Trophoblast cell (in vitro differentiated cells and primary cell): ENCODE results near the gene SMDT1.

ENCODE experiments used
- DNase-seq, 2 donors: peaks; one replicate each; pipeline ENCODE4 v3.0.0-alpha.2; 2016
- H2AFZ ChIP-seq: 2 replicates; pipeline ENCODE4 v1.6.1; 2013; ENCODE audit warnings: low read length, moderate library complexity, mild to moderate bottlenecking; ENCODE audit not compliant: insufficient read depth, poor library complexity
- H2AK5ac ChIP-seq: 2 replicates; pipeline ENCODE4 v1.6.1; 2013; ENCODE audit warnings: mild to moderate bottlenecking, low read length
- H2BK120ac ChIP-seq: 2 replicates; pipeline ENCODE4 v1.6.1; 2013; ENCODE audit warnings: low read length, mild to moderate bottlenecking, moderate library complexity; ENCODE audit not compliant: insufficient read depth, poor library complexity
- H2BK12ac ChIP-seq: 2 replicates; pipeline ENCODE4 v1.6.1; 2013; ENCODE audit warnings: mild to moderate bottlenecking, low read length, moderate library complexity
- H2BK5ac ChIP-seq: 2 replicates; pipeline ENCODE4 v1.6.1; 2013; ENCODE audit warnings: low read length, low read depth, moderate library complexity, mild to moderate bottlenecking; ENCODE audit not compliant: poor library complexity
- H3K14ac ChIP-seq: 2 replicates; pipeline ENCODE4 v1.6.1; 2013; ENCODE audit warnings: mild to moderate bottlenecking, low read length
- H3K18ac ChIP-seq: 2 replicates; pipeline ENCODE4 v1.6.1; 2013; ENCODE audit warnings: mild to moderate bottlenecking, low read length
- H3K23ac ChIP-seq: 2 replicates; pipeline ENCODE4 v1.6.1; 2013; ENCODE audit warnings: low read length
- H3K27ac ChIP-seq: 2 replicates; pipeline ENCODE4 v1.5.1; 2013; ENCODE audit warnings: low read depth, mild to moderate bottlenecking, inconsistent platforms, low read length, moderate library complexity
- H3K27me3 ChIP-seq: 2 replicates; pipeline ENCODE4 v1.6.1; 2013; ENCODE audit warnings: inconsistent platforms, mild to moderate bottlenecking, low read length, moderate library complexity; ENCODE audit not compliant: insufficient read depth
- H3K36me3 ChIP-seq, 2 experiments: 1 replicate in 1 of 2; 2 replicates in 1 of 2; pipeline ENCODE4 v1.6.1; 2013; ENCODE audit warnings: low read length in 2 of 2, mild to moderate bottlenecking in 2 of 2, moderate library complexity in 1 of 2; ENCODE audit not compliant: insufficient read depth in 2 of 2, control insufficient read depth in 1 of 2
- H3K4ac ChIP-seq: 2 replicates; pipeline ENCODE4 v1.6.1; 2013; ENCODE audit warnings: low read depth, mild to moderate bottlenecking, low read length, moderate library complexity
- H3K4me1 ChIP-seq, 2 experiments: 1 replicate in 1 of 2; 2 replicates in 1 of 2; pipeline ENCODE4 v1.6.1; 2013; ENCODE audit warnings: low read length in 2 of 2, mild to moderate bottlenecking in 2 of 2, moderate library complexity in 1 of 2; ENCODE audit not compliant: insufficient read depth in 2 of 2, control insufficient read depth in 1 of 2
- H3K4me2 ChIP-seq: 2 replicates; pipeline ENCODE4 v1.6.1; 2013; ENCODE audit warnings: inconsistent platforms, mild to moderate bottlenecking, low read length, moderate library complexity
- H3K4me3 ChIP-seq: 2 replicates; pipeline ENCODE4 v1.5.1; 2013; ENCODE audit warnings: mild to moderate bottlenecking, low read depth, low read length, inconsistent platforms
- H3K79me1 ChIP-seq: one replicate; pipeline ENCODE4 v1.6.1; 2013; ENCODE audit warnings: low read length
- H3K79me2 ChIP-seq: 2 replicates; pipeline ENCODE4 v1.6.1; 2013; ENCODE audit warnings: low read length, mild to moderate bottlenecking; ENCODE audit not compliant: control insufficient read depth, insufficient read depth, poor library complexity
- H3K9ac ChIP-seq: 2 replicates; pipeline ENCODE4 v1.6.1; 2013; ENCODE audit warnings: mild to moderate bottlenecking, low read length
- H3K9me3 ChIP-seq: 2 replicates; pipeline ENCODE4 v1.6.1; 2013; ENCODE audit warnings: low read depth, mild to moderate bottlenecking, control low read depth, inconsistent platforms, low read length; ENCODE audit not compliant: insufficient read depth
- H4K12ac ChIP-seq: 2 replicates; pipeline ENCODE4 v1.6.1; 2013; ENCODE audit warnings: low read depth, mild to moderate bottlenecking, low read length, moderate library complexity
- H4K8ac ChIP-seq: 2 replicates; pipeline ENCODE4 v1.6.1; 2013; ENCODE audit warnings: low read depth, mild to moderate bottlenecking, low read length, moderate library complexity
- H4K91ac ChIP-seq: one replicate; pipeline ENCODE4 v1.6.1; 2013; ENCODE audit warnings: low read depth, mild to moderate bottlenecking, low read length, moderate library complexity
- WGBS: extraction: QIAGEN DNeasy Blood & Tissue Kit; methylation state at CpG from one replicate; pipeline ENCODE4 v1.1.7; 2013; ENCODE audit warnings: missing lambda C conversion rate; ENCODE audit not compliant: insufficient read length, insufficient coverage; ENCODE audit errors: extremely low coverage; 5-methylcytosine and 5-hydroxymethylcytosine counted together

SMDT1 gene

GRCh38 chr22:42065438-42066125, 13.9 kb upstream of the SMDT1 start:
- Histone ChIP-seq H4K8ac (no peak overlapping the region), H3K27me3 (no peaks in the 10 kb centered on the region), H3K79me2 (no peaks in the 10 kb centered on the region), H4K91ac (no peak overlapping the region), H2BK5ac (no peak overlapping the region), H3K9ac (no peak overlapping the region), H4K12ac (no peak overlapping the region), H2AK5ac (no peak overlapping the region), H3K18ac (no peak overlapping the region), H3K4ac (no peak overlapping the region), H3K27ac (no peak overlapping the region), H3K4me2 (no peak overlapping the region), H2BK120ac (no peak overlapping the region), H3K9me3 (peaks cover 1% of the 10 kb centered on the region), H3K14ac (no peak overlapping the region), H3K79me1 (no peaks in the 10 kb centered on the region), H3K23ac (no peak overlapping the region), H2AFZ (no peak overlapping the region), H2BK12ac (no peak overlapping the region), H3K4me1 (peaks cover 3 to 7% of the 10 kb centered on the region in 2 experiments), H3K36me3 (peaks cover 13 to 15% of the 10 kb centered on the region in 2 experiments), H3K4me3 (no peak overlapping the region)
- WGBS, result no CpG with 5 or more reads among the region's 13 CpGs
- no peak for DNase-seq

GRCh38 chr22:42066126-42066761, 13.3 kb upstream of the SMDT1 start:
- no peak for DNase-seq
- H3K36me3 ChIP-seq, result peaks cover 8 to 11% of the 10 kb centered on the region in 2 experiments

GRCh38 chr22:42066937-42067336, 12.6 kb upstream of the SMDT1 start:
- H2BK12ac ChIP-seq, result no peak overlapping the region
- no CpG with 5 or more reads among the region's 10 CpGs for WGBS
- H2AFZ ChIP-seq, result no peak overlapping the region
- no peaks in the 10 kb centered on the region for H3K27me3 ChIP-seq
- H2BK120ac ChIP-seq, result no peak overlapping the region
- peaks cover 6 to 10% of the 10 kb centered on the region in 2 experiments for H3K4me1 ChIP-seq
- H3K4me2 ChIP-seq, result no peak overlapping the region
- no peak overlapping the region for H3K18ac ChIP-seq
- no peak overlapping the region for H4K91ac ChIP-seq
- no peak overlapping the region for H3K9ac ChIP-seq
- no peak overlapping the region for H3K23ac ChIP-seq
- no peak overlapping the region for H2BK5ac ChIP-seq
- H3K9me3 ChIP-seq, result peaks cover 1% of the 10 kb centered on the region
- H2AK5ac ChIP-seq, result no peak overlapping the region
- H3K79me1 ChIP-seq, result peaks cover 3% of the 10 kb centered on the region
- peaks cover 8 to 11% of the 10 kb centered on the region in 2 experiments for H3K36me3 ChIP-seq
- H3K4me3 ChIP-seq, result no peak overlapping the region
- H3K4ac ChIP-seq, result no peak overlapping the region
- H4K8ac ChIP-seq, result no peak overlapping the region
- no peak for DNase-seq
- H3K79me2 ChIP-seq, result peaks cover 3% of the 10 kb centered on the region
- no peak overlapping the region for H4K12ac ChIP-seq
- no peak overlapping the region for H3K27ac ChIP-seq
- no peak overlapping the region for H3K14ac ChIP-seq

More at GRCh38 chr22:42066126-42066761, 13.3 kb upstream of the SMDT1 start:
- Histone ChIP-seq H3K9ac (no peak overlapping the region), H3K18ac (no peak overlapping the region), H4K91ac (no peak overlapping the region), H3K79me1 (peaks cover 3% of the 10 kb centered on the region), H3K14ac (no peak overlapping the region), H3K27ac (no peak overlapping the region), H3K9me3 (peaks cover 1% of the 10 kb centered on the region), H3K4me1 (peaks cover 6 to 10% of the 10 kb centered on the region in 2 experiments), H2AK5ac (no peak overlapping the region), H3K4me3 (no peak overlapping the region), H2BK5ac (no peak overlapping the region), H2BK120ac (no peak overlapping the region), H3K4ac (no peak overlapping the region), H4K12ac (no peak overlapping the region), H3K23ac (no peak overlapping the region), H2AFZ (no peak overlapping the region), H3K4me2 (no peak overlapping the region), H4K8ac (no peak overlapping the region), H3K27me3 (no peaks in the 10 kb centered on the region), H3K79me2 (peaks cover 3% of the 10 kb centered on the region), H2BK12ac (no peak overlapping the region)
- WGBS, result no CpG with 5 or more reads among the region's 7 CpGs

GRCh38 chr22:42067671-42068251, 11.7 kb upstream of the SMDT1 start:
- Histone ChIP-seq H3K4me3 (no peak overlapping the region), H2BK5ac (no peak overlapping the region), H3K79me2 (peaks cover 3% of the 10 kb centered on the region), H3K79me1 (peaks cover 3% of the 10 kb centered on the region), H2BK120ac (no peak overlapping the region), H3K27ac (no peak overlapping the region), H3K23ac (no peak overlapping the region), H2AK5ac (no peak overlapping the region), H3K4ac (no peak overlapping the region), H2BK12ac (no peak overlapping the region), H3K14ac (no peak overlapping the region), H2AFZ (no peak overlapping the region), H3K27me3 (no peaks in the 10 kb centered on the region), H4K12ac (no peak overlapping the region), H3K36me3 (peaks cover 8 to 11% of the 10 kb centered on the region in 2 experiments), H4K91ac (no peak overlapping the region), H3K4me1 (peaks cover 6 to 10% of the 10 kb centered on the region in 2 experiments), H4K8ac (no peak overlapping the region), H3K9me3 (peaks cover 1% of the 10 kb centered on the region), H3K9ac (no peak overlapping the region), H3K18ac (no peak overlapping the region), H3K4me2 (no peak overlapping the region)
- no CpG with 5 or more reads among the region's 14 CpGs for WGBS
- no peak for DNase-seq
